GM10266 (cell line): ENCODE data around the gene ZNF106.

Experiments
- DNase-seq: peaks from one replicate; pipeline ENCODE4 v3.0.0; 2012; ENCODE audit errors: extremely low spot score
- CTCF ChIP-seq: IDR thresholded peaks from 2 replicates; pipeline ENCODE4 v1.5.1; 2012; ENCODE audit warnings: mild to moderate bottlenecking, low read depth; ENCODE audit not compliant: control insufficient read depth, insufficient read depth; ENCODE audit errors: missing control alignments

Gene ZNF106

GRCh38 chr15:42408178-42408577 lies 82.8 kb downstream of the ZNF106 start:
- no peak for DNase-seq
- TF ChIP-seq CTCF: no peak

- TF ChIP-seq CTCF: no peak
- no peak for DNase-seq
Observed at GRCh38 chr15:42405863-42406482, 85.0 kb downstream of the ZNF106 start.

GRCh38 chr15:42404461-42405235 lies 86.3 kb downstream of the ZNF106 start:
- DNase-seq: no peak
- TF ChIP-seq CTCF: no peak

GRCh38 chr15:42403389-42403788 lies 87.6 kb downstream of the ZNF106 start:
- DNase-seq: no peak
- no peak for TF ChIP-seq CTCF

GRCh38 chr15:42402455-42403205 lies 88.3 kb downstream of the ZNF106 start:
- DNase-seq: no peak
- no peak for TF ChIP-seq CTCF

- DNase-seq: no peak
- no peak for TF ChIP-seq CTCF
Observed at GRCh38 chr15:42401544-42402454, 89.1 kb downstream of the ZNF106 start.
